GM18498 (cell line): ENCODE data around the gene KNOP1.

Experiments used
- ATAC-seq: cut with Tn5 transposase; IDR thresholded peaks from one replicate; pipeline ENCODE4 v1.9.1; 2021; ENCODE audit warnings: mild to moderate bottlenecking, moderate library complexity; ENCODE audit not compliant: unreplicated experiment

KNOP1 gene, protein sequence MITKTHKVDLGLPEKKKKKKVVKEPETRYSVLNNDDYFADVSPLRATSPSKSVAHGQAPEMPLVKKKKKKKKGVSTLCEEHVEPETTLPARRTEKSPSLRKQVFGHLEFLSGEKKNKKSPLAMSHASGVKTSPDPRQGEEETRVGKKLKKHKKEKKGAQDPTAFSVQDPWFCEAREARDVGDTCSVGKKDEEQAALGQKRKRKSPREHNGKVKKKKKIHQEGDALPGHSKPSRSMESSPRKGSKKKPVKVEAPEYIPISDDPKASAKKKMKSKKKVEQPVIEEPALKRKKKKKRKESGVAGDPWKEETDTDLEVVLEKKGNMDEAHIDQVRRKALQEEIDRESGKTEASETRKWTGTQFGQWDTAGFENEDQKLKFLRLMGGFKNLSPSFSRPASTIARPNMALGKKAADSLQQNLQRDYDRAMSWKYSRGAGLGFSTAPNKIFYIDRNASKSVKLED

DNA sequence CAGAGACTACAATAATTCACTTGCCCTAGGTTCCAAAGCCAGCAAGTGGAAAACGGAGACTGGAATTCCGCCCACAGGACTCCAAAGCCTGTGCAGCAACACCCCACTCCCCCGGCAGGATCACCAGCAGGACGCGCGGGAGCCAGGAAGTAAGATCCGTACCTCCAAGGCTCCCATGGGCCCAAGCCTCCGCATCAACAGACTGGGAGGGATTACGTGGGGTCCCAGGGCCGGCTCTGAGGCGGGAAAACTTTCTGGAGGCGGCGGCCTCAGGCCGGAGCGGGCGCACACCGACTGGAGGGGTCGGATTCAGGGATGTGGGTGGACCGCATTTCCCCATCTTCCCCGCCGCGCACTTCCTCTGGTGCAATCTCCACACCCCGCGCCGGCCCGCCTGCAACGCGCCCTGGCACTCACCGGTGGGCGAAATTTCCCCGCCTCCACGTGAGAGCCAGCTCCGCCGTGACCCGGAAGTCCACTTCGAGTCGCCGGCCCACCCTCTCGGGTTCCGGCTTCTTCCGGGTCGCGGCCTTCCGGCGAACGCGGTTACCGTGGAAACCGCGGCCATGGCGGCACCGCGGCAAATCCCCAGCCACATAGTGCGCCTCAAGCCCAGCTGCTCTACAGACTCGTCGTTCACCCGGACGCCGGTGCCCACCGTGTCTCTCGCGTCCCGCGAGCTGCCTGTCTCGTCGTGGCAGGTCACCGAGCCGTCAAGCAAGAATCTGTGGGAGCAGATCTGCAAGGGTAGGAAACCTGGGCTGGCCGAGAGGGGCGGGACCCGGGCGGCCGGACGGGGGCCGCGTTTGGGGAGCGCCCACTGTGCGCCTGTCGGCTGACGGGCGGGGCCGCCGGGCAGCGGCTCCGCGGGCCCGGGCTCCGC is at the start of gene KNOP1, which contains the start of gene IQCK:
KNOP1 (minus strand) TSS at position 487 of the 883 bp plus-strand sequence. CDS start 3,192 bp downstream, outside the sequence.
IQCK (plus strand) TSS at position 531 of the 883 bp plus-strand sequence; CDS start at position 567, 36 bp downstream.
- ATAC-seq: peak; percentile 96

DNA sequence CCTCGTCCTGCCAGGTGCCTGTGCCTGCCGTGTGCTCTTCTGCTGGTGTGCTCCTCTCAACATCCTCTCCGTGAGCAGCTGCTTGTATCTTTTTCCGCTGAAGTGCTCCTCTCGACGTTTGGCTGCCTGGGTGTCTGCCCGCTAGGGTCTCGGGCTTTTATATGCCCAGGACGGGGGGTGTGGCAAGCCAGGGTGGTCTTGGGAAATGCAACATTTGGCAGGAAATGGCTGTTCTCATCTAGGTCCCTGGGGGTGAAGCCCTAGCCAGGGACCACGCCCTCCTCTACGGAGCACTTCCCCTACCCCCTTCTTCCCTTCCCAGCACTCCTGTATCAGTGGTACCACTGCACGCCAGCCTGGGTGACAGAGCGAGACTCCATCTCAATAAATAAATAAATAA is 49.5 kb upstream of the KNOP1 start:
- ATAC-seq: no peak

DNA sequence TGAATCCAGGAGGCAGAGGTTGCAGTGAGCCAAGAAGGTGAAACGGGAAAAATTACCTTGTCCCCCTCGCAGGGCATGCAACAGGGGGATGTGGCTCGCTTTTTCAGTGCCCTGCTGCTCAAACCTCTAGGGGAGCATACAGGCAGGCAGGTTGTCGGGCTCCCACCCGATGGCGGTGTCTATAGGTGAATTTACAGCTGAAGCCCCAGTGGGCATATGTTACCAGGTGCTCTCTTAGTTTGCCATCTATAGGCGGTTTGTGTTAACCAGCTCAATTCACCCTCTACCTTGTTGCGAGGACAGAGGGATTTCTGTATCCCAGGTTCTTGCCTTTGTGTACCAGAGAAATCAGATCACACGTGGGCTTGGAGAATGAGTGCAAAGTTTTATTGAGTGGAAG is 49.0 kb upstream of the KNOP1 start:
- ATAC-seq: no peak

DNA sequence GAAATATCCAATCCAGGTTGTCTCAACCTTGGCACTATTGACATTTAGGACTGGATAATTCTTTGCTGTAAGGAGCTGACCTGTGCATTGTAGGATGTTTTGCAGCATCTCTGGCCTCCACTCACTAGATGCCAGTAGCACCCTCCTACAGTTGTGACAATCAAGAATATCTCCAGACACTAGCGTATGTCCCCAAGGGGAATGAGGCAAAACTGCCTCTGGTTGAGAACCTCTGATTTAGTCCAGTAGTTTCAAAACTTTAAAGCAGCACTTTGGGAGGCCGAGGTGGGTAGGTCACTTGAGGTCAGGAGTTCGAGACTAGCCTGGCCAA is 48.5 kb upstream of the KNOP1 start:
- no peak for ATAC-seq

DNA sequence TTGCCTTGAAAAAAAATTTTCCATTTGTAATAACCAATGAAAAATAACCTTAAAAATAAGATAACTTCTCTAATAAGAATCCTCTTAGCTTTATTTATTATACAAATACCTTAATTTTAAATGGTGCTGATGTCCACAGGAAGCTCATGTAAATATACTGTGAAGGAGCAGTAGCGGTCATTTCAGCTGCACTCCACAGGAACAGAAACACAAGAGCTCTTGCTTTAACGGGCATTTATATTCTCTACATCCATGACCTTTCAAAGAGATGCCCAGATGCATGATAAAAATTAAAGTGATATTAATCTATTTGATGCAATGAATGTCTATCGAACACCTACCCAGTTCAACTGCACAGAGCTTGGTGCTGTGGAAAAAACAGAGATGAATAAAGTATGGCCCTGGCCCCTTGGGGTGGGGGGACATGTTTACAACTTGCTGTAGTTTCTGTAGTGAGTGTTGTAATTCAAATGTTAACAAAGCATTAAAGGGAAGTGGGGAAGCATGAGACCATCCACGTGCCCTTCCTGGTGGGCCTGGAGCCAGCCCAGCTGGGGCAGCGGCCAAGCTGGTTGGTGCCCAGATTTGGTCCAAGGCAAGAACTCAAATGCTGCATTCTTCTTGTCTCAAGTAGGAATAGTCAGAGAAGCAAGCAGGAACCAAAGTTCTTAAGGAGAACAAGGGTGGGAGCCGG is 48.0 kb upstream of the KNOP1 start:
- ATAC-seq: no peak

DNA sequence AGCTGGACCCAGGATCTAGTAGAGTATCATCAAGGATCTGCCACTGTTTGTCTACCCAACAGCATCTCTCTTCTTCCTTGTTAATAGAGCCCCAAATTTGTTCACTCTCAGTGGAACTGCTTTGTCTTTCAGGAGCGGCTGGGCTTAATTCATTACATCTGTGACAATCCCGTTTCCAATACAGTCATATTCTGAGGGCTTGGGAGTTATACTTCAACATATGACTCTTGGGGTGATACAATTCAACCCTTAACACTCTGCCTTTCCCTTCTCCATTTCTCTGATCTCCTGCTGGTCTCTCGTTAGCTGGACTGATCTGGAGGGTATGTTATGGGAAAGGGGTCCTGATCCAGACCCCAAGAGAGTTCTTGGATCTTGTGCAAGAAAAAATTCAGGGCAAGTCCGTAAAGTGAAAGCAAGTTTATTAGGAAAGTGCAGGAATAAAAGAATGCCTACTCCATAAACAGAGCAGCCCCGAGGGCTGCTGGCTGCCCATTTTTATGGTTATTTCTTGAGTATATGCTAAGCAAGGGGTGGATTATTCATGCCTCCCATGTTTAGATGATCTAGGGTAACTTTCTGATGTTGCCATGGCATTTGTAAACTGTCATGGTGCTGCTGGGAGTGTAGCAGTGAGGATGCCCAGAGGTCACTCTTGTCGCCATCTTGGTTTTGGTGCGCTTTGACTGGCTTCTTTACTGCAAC is 42.5 kb upstream of the KNOP1 start:
- no peak for ATAC-seq

DNA sequence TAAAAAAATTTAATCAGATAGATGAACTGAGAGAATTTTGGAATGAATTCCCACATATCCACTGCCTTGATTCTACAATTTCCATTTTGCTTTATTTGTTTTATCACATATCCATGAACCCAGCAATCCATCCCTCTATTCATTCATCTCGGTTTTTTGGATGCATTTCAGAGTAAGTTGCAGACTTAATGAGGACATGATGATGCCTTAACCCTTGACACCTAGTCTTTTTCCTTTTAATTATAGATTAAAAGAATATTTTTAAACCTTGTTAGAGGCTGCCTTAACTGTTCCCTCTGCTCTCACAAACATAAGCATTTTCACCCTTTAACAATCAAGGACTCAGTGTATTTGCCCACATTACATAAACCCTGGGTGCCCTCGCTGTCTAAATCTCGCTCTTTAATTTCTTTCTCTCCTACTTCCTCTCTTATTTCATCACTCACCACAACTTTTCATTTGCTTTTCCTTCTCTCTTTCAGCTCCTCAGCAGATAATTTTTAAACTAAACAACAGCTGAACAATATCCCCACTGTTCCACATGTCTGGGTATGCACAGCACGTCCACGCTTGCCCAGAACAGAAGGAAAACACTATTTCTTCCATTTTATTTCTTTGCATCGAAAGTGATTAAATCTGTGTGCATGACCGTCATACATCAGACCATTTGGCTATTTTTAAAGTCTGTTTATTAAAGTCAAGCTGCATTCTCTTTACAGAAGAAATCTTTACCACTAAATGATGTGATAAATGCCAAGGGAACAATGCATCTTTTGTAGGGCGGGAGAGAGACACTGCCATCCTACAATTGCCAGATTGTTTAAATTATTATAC is 40.0 kb upstream of the KNOP1 start:
- no peak for ATAC-seq

DNA sequence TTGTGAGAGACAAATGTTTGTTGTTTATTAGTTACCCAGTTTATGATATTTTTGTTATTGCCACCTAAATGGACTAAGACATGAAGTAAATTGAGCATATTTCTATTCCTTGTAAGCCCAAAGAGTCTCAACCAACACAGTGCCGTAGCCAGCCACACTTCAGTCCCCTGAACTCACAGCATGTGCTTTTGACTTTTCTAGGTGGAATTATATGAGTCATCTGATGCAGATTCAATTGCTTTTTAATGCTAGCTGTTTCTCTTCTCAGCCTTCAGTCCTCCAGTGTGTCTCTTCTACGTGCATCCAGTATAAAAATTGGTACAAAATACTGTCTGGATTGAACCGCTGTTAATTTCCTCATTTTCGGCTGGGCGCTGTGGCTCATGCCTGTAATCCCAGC is 39.0 kb upstream of the KNOP1 start:
- ATAC-seq: no peak

DNA sequence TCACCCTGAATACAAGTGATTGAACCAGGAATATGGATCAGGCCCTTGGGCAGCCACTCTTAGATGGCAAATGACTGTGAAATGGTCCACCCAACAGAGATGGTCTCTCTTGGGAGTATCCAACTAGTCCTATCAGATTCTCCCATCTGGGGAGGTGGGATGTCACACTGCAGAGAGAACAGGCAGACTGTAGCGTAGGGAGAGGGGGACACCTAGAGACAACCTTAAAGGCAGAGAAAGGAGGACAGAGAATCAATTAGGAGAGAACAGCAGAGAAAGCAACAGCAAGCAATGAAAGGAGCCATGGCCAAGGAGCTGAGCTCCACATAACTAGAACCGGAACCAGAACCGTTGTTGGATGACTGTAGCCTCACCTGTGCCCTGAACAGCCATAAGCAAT is 37.2 kb upstream of the KNOP1 start:
- no peak for ATAC-seq

DNA sequence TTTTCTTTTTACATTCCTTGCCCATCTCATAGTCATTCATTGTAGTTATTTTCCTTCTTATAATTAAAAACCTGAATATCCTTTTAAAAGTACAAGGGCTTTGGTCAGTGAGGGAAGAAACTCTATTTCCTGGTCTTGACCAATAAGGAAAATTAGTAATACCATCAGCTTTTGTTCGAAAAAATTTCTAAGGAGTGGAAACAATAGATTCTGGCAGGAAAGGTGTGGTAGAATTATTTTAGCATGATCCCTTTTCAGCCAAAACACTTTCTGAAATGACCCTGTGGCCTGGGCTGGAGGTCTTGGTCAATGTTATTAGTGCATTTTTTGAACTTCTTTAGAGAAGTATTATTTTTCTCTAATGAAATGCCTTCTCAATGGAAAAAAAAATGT is 36.6 kb upstream of the KNOP1 start:
- ATAC-seq: no peak

DNA sequence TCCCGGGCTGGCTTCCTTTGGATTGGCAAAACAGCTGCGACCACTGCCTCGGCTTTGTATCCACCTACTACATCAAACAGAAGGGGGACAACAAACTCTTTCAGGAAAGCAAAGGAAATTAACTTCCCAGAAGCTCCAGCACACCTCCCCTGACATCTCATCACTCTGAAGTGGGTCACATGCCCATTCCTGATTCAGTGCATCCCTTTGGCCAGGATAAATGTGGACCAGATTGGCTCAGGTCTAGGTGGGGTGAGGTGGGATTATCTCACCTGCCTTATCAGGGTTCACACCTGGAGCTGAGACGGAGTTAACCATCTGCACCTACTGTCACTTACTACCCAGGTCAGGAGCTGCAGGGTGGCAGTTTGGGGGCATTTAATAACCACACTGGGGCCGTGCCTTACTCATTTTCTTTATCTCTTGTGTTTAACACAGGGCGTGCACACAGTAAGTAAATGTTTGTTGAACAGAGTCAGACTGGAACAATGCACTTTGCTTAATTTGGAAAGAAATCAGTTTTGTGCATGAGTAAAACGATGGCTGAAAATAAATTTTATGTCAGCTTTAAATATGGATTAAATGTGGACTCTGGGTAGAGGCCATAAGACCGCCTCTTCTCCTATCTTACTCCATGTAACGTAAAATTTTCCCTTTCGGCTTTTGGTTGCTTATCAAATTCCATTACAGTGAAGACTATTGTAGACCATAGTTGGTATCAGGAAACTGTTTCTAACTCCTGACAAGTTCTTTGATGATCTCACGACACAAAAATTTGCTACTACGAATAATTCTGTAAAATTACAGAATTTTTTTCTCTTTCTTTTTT is 36.0 kb upstream of the KNOP1 start:
- no peak for ATAC-seq

DNA sequence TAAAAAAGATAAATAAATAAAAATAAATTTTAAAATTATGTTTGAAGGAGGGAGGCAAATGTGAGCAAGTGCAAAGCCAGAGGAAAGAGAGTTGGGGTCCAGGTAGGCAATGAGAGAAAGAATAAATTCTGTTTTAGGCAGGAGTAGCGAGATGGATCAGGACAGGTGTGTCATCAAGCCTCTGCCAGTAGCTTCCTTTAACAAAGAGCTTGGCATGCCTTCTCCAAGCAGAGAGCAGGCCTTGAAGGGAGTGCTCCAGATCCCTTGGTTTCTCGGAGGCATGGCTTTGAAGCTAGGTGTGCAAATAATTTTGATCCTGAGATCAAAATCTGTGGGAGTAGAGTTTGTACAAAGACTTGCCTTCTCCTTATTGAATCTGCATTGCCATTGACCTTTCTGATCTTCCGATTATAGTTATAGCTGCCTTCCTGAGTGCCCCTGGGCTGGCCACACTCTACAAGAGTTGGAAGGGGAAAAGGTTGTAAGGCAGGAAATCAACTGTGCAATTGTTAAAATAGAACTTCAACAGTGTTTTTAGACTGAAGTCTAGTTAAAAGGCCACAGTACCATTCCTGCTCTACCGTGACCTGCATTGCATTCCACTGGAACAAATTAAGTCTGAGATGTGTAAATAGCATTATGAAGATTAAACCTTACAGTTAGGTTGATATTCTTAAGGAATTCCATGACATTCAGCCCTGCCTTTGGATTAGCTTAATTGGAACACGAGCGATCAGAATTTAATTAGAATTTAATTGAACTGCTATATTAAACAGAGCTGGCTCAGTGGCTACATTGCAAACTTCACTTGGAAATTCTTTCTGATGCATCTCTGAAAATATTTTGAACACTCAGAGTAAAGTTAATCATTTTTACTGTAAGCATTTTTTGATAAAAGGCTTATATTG is 33.7 kb upstream of the KNOP1 start:
- no peak for ATAC-seq

DNA sequence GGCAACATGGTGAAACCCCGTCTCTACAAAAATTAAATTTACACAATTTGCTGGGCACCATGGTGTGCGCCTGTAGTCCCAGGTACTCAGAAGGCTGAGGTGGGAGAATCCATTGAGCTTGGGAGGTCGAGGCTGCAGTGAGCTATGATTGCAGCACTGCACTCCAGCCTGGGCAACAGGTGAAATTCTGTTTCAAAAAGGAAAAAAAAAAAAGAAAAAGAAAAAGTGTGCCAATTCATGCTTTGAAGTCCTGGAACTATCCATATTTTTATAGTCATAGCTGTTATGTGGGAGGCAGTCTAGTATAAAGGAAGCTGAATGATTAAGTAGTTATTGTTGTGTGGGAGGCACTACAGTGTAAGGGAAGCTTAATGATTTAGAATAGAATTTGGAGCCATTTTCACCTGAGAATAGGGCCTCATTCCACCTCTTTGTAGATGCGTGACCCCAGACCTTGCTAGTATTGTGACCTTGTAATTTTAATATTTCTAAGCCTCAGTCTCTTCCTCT is 31.6 kb upstream of the KNOP1 start:
- ATAC-seq: no peak

DNA sequence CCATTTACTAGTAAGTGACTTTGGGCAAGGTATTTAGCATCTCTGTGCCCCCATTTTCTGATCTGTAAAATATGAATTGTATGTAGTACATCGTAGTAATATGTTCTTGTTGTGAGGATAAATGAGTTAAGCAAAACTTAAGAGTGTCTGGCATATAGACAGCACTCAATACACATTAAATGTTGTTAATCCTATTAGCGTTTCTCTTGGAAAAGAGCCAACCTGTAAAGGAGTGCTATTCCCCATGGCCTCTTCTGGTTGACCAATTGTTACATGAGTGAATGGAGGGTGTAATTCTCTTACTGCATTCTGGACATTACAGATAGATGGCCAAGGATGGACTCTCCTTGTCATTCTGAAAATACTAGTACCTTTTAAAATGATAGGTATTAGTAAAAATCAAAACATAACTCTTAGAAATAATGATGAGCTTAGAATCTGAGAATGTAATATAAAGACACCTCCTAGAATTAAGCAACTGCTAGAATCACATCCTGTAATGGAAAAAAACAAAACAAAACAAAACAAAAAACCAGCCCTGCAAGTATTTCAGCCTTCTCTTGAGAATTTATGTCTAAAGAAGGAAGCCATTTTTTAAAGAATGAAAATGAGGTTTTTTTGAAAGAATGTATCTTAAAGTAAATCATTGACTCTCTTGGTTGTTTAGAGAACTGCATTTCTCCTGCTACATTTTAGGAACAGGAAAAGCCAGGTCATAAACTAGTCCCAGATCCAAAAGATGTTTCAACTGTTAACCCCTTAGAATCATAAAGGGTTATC is 30.6 kb upstream of the KNOP1 start:
- no peak for ATAC-seq

DNA sequence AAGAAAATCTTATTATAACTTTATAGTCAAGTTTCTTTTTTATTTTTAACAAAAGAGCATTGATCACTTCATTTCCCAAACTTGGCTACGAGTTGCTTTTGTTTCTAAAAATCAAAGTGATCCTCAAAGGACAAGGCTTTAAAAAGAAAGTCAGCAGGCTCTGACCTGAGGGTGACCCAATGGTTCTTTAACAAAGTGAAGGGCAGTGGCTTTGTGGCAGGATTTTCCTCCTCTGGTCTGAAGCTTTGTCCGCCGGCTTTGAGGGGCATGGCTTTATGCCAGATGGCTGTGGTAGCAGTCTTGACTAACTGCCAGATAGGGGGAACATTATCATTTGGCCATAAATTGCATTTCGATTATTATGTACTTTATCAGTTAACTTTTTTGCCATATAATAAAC is 28.5 kb upstream of the KNOP1 start:
- no peak for ATAC-seq

DNA sequence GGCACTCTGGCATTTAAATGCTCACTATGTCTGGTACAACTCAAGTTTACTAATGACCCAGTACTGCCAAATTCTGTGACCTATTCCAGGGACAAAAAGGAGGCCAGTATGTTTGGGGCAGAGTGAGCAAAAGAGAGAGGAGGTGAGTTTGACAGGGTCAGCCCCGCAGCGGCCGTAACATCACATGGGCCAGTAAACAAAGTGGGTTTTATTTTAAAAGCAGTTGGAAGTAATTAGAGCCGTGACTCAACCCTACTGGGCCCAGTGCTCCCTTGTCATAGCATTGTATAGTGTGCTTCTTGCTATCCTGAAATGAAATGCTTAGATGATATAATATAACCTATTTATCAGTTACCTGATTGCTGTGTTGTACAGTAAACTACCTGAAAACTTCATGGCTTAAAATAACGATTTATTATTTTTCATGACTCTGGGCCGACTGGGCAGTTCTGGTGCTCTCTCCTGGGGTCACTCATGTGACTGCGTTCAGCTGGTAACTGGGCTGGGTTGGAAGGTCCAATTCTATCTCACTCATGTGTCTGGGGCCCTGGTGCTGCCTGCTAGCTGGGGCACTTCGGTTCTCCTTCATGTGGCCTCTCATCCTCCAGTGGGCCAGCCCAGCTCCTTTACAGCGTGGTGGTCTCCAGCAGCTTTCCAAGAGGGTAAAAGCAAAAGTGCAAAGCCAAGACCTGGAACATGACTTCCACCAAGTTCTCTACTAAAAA is 27.4 kb upstream of the KNOP1 start:
- no peak for ATAC-seq
